A673 (cell line): Measurements from ENCODE around the gene CCSAP. TPM values are rescaled to one million over a fixed set of nuclear protein-coding genes. Genes with fewer than 3 reads are reported as not detected.

Experiments used
- BruUV-seq: library from RNA; stranded (reverse); fragments of 400-500 nt; replicated peaks from 2 replicates; lab custom pipeline; 2021; lab: Mats Ljungman, UMichigan
- CTCF ChIA-PET: fragments of 300-600 bp; sonication (Branson Sonifier 250); formaldehyde crosslinking; loops from one replicate; lab custom pipeline; 2022; ENCODE audit warnings: antibody characterized with exemption; lab: Charles Lee
- POLR2A ChIA-PET: fragments of 300-600 bp; sonication (Branson Sonifier 250); formaldehyde crosslinking; loops from one replicate; lab custom pipeline; 2022; ENCODE audit warnings: antibody characterized with exemption; ENCODE audit not compliant: low non-redundant PET; lab: Charles Lee
- DNase-seq: peaks from one replicate; pipeline ENCODE4 v3.0.0-alpha.2; 2015; ENCODE audit warnings: low spot score
- H3K27ac ChIP-seq: fragments of 200-600 bp; sonication (generic); 2 replicates; pipeline ENCODE4 v1.5.1; 2016; ENCODE audit warnings: mixed run types, low read depth, mild to moderate bottlenecking, mixed read lengths, antibody characterized with exemption, low read length; ENCODE audit not compliant: poor library complexity, severe bottlenecking
- H3K27me3 ChIP-seq: fragments of 200-600 bp; sonication (generic); replicated peaks from 2 replicates; pipeline ENCODE4 v1.6.1; 2017; ENCODE audit warnings: mixed run types, low read depth, mild to moderate bottlenecking, mixed read lengths, antibody characterized with exemption, low read length; ENCODE audit not compliant: insufficient read depth, poor library complexity
- H3K36me3 ChIP-seq: fragments of 200-600 bp; sonication (generic); 2 replicates; pipeline ENCODE4 v1.6.1; 2016; ENCODE audit warnings: mixed run types, mild to moderate bottlenecking, mixed read lengths, antibody characterized with exemption, low read length; ENCODE audit not compliant: insufficient read depth, poor library complexity, severe bottlenecking
- H3K4me1 ChIP-seq: fragments of 200-600 bp; sonication (generic); 2 replicates; pipeline ENCODE4 v1.6.1; 2017; ENCODE audit warnings: mixed run types, mild to moderate bottlenecking, mixed read lengths, antibody characterized with exemption, low read length; ENCODE audit not compliant: insufficient read depth, poor library complexity, severe bottlenecking
- H3K4me3 ChIP-seq: fragments of 200-600 bp; sonication (generic); 2 replicates; pipeline ENCODE4 v1.5.1; 2016; ENCODE audit warnings: low read depth, mixed run types, mild to moderate bottlenecking, mixed read lengths, low read length; ENCODE audit not compliant: poor library complexity, severe bottlenecking
- H3K9me3 ChIP-seq: fragments of 200-600 bp; sonication (generic); 2 replicates; pipeline ENCODE4 v1.6.1; 2016; ENCODE audit warnings: mixed run types, low read depth, mild to moderate bottlenecking, mixed read lengths, antibody characterized with exemption, low read length; ENCODE audit not compliant: poor library complexity, severe bottlenecking
- CTCF ChIP-seq: fragments of 300-800, 200-600 bp; sonication (generic); conservative IDR thresholded peaks from 2 replicates; pipeline ENCODE4 v1.5.1; 2017; ENCODE audit warnings: low read depth, mild to moderate bottlenecking, antibody characterized with exemption, low read length, moderate library complexity, mixed read lengths
- EZH2 ChIP-seq: fragments of 200-600 bp; sonication (generic); IDR thresholded peaks from 2 replicates; pipeline ENCODE4 v1.6.1; 2017; ENCODE audit warnings: borderline replicate concordance, low read depth, mild to moderate bottlenecking, mixed read lengths, antibody characterized with exemption, low read length; ENCODE audit not compliant: poor library complexity, severe bottlenecking
- intact Hi-C: fragments of 100-400 bp; cut with micrococcal nuclease; formaldehyde crosslinking; loops from one replicate; pipeline ENCODE4 v1.10.0; 2022; ENCODE audit not compliant: unreplicated experiment
- total RNA-seq: library from RNA; stranded (reverse); gene quantifications from 2 replicates; pipeline ENCODE4 v1.2.3, GENCODE V29; 2021

CCSAP gene
- total RNA-seq, 1 experiment from 2014 or later, result 11.7 TPM

GRCh38 chr1:229385853-229386456, 43.1 kb upstream of the CCSAP start:
- Histone ChIP-seq H3K36me3 (no peaks in the 10 kb centered on the region), H3K27ac (no peak overlapping the region), H3K27me3 (no peaks in the 10 kb centered on the region), H3K4me1 (no peaks in the 10 kb centered on the region), H3K4me3 (no peak overlapping the region), H3K9me3 (no peaks in the 10 kb centered on the region)
- POLR2A ChIA-PET, result interaction anchor here (0.6 kb wide), 1 partner anchor 41 kb away, joined by 4 read pairs; no protein-coding TSS in a partner anchor
- no TSS peak for BruUV-seq
- TF ChIP-seq CTCF, result no peak
- TF ChIP-seq EZH2, result no peak
- intact Hi-C loops, result no loop called here
- CTCF ChIA-PET, result no interaction called here
- no peak for DNase-seq

- TF ChIP-seq EZH2 (no peak), CTCF (no peak)
- H3K4me3 ChIP-seq, result no peak overlapping the region
- no peak for DNase-seq
- CTCF ChIA-PET, result no interaction called here
- POLR2A ChIA-PET, result no interaction called here
- H3K9me3 ChIP-seq, result no peaks in the 10 kb centered on the region
- no peaks in the 10 kb centered on the region for H3K36me3 ChIP-seq
- intact Hi-C loops, result no loop called here
- no peak overlapping the region for H3K27ac ChIP-seq
- H3K4me1 ChIP-seq, result no peaks in the 10 kb centered on the region
- no TSS peak for BruUV-seq
- no peaks in the 10 kb centered on the region for H3K27me3 ChIP-seq
Measured at GRCh38 chr1:229384822-229385221, 42.0 kb upstream of the CCSAP start.

GRCh38 chr1:229383961-229384360, 41.1 kb upstream of the CCSAP start:
- no peak overlapping the region for H3K4me3 ChIP-seq
- no peaks in the 10 kb centered on the region for H3K9me3 ChIP-seq
- H3K27ac ChIP-seq, result no peak overlapping the region
- H3K27me3 ChIP-seq, result no peaks in the 10 kb centered on the region
- no peaks in the 10 kb centered on the region for H3K36me3 ChIP-seq
- CTCF ChIA-PET, result no interaction called here
- TF ChIP-seq CTCF, result no peak
- TF ChIP-seq EZH2, result no peak
- no peak for DNase-seq
- H3K4me1 ChIP-seq, result peaks cover 3% of the 10 kb centered on the region
- POLR2A ChIA-PET, result no interaction called here
- intact Hi-C loops, result no loop called here
- no TSS peak for BruUV-seq
